Measurements from ENCODE around the gene NOG.

The NOG gene

DNA sequence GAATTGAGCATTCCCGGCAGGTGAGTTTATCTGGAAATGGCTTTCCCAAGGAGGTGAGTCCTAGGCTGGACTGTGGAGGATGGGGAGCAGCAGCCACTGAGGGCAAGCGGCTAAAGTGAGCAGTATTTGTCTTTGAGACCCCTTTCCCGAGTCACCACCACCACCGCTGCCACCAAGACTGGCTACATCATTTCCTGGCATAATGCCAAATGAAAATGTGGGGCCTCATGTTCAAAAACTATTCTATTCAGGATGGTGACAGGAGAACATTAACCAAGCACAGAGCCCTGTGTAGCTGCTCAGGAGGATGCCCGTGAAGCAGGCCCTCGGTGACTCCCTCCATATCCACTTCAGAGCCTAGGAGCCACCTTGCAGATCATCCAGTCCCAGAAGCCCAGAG is 46.0 kb downstream of the NOG start:
- DNase-seq = no peak

DNA sequence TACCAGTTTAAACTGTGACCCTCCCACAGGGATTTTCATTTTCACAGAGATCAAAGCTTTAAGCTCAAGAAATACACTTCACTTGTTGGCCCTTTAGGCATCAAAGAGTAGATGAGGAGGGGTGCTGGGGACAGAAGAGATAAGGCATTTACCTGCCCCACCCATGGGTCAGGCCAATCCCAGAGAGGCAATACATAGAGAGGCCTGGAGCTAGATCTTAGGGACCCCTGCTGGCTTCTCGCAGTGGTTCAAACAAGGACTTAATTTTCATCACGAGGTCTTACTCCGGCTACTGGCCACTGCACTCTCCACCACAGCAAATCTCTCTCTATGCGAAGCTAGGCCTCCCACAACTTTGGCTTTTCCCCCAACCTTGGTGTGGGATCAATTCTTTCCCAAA is 46.6 kb downstream of the NOG start:
- DNase-seq = no peak

DNA sequence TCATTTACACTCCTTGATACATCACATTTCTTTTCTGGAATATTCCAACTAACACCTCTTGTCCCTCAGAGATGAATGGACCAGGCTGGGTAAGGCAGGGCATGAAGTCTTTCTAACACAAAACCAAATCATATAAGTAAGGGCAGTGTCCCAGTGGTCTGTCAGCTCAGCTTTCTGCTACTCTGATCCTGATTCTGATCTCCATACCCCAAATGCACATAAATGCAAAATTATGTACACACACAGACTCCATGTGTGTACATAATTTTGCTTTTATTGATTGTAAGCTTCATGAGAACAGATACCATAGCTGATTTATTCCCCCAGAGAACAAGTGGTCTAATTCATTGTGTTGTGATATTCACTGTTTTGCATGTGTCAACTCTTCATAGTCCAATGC is 47.9 kb downstream of the NOG start:
- DNase-seq = no peak

DNA sequence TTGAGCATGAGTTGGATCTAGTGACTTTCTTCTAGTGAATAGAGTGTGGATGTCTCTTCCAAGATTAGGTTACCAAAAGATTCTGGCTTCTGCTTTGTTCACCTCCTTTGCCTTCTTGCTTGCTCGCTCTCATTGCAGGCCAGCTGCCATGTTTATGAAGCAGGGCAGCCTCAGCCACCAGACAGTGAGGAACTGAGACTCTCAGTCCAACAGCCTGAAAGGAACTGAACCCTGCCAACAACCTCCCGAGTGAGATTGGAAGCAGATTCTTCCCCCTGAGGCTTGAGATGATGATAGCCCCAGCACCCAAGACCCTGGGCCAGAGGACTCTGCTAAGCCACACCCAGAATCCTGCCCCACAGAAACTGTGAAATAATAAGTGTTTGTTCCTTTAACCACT is 48.4 kb downstream of the NOG start:
- DNase-seq = no peak

DNA sequence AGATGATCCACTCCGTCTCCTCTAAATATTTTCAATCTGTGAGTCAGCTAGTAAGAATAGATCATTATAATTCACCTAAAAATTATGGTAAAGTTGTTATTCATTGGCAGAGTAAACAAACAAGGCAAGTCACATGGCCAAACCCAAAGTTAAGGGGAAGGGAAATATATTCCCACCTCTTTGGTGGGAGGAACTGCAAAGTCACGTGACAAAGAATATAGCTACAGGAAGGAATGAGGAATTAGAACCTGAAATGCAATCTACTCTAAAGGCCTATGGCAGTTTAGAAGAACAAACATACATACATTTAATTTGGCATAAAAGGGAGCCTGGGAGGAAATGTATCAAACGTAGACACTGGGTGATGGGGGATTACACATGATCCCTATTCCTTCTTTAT is 48.9 kb downstream of the NOG start:
- DNase-seq = no peak
